GM23338 (cell line): ENCODE results near the gene ZNF689. TPM values are rescaled to one million over a fixed set of nuclear protein-coding genes. Genes with fewer than 3 reads are reported as not detected.

Experiments
- ATAC-seq: fragments of 200-7000 bp; cut with Tn5 transposase; 3 replicates; pipeline ENCODE4 v1.9.1; 2020
- DNase-seq: peaks from one replicate; pipeline ENCODE4 v3.0.0-alpha.2; 2015; ENCODE audit warnings: low spot score
- H2AFZ ChIP-seq: fragments of 200-600 bp; sonication (generic); 2 replicates; pipeline ENCODE4 v1.8.0; 2016; ENCODE audit warnings: antibody characterized with exemption, mild to moderate bottlenecking, moderate library complexity
- H3F3A ChIP-seq: fragments of 200-600 bp; sonication (generic); replicated peaks from 2 replicates; pipeline ENCODE4 v1.8.0; 2017; ENCODE audit warnings: antibody characterized with exemption, mixed run types, low read depth
- H3K27ac ChIP-seq: fragments of 200-600 bp; sonication (generic); 2 replicates; pipeline ENCODE4 v1.6.1; 2016; ENCODE audit warnings: low read depth
- H3K27me3 ChIP-seq: fragments of 200-600 bp; sonication (generic); 2 replicates; pipeline ENCODE4 v1.8.0; 2016; ENCODE audit warnings: mild to moderate bottlenecking, mixed run types, moderate library complexity; ENCODE audit not compliant: insufficient read depth
- H3K36me3 ChIP-seq: fragments of 200-600 bp; sonication (generic); 2 replicates; pipeline ENCODE4 v1.8.0; 2016; ENCODE audit warnings: mild to moderate bottlenecking; ENCODE audit not compliant: insufficient read depth
- H3K4me1 ChIP-seq: fragments of 200-600 bp; sonication (generic); 2 replicates; pipeline ENCODE4 v1.8.0; 2016; ENCODE audit warnings: mild to moderate bottlenecking, moderate library complexity; ENCODE audit not compliant: insufficient read depth
- H3K4me2 ChIP-seq: fragments of 200-600 bp; sonication (generic); 2 replicates; pipeline ENCODE4 v1.7.1; 2017; ENCODE audit warnings: mixed run types
- H3K4me3 ChIP-seq: fragments of 200-600 bp; sonication (generic); 2 replicates; pipeline ENCODE4 v1.6.1; 2016; ENCODE audit warnings: mixed run types
- H3K79me2 ChIP-seq: fragments of 200-600 bp; sonication (generic); replicated peaks from 2 replicates; pipeline ENCODE4 v1.8.0; 2017; ENCODE audit warnings: mild to moderate bottlenecking; ENCODE audit not compliant: insufficient read depth
- H3K9me2 ChIP-seq: fragments of 200-600 bp; sonication (generic); 2 replicates; pipeline ENCODE4 v1.8.0; 2017; ENCODE audit not compliant: insufficient read depth
- H4K20me1 ChIP-seq: fragments of 200-600 bp; sonication (generic); replicated peaks from 2 replicates; pipeline ENCODE4 v1.8.0; 2017; ENCODE audit warnings: mild to moderate bottlenecking; ENCODE audit not compliant: insufficient read depth
- H3K27ac Mint-ChIP-seq: 2 replicates; pipeline ENCODE4 v1.8.0; 2020; ENCODE audit warnings: inconsistent platforms, mild to moderate bottlenecking, moderate library complexity, mixed read lengths
- H3K27me3 Mint-ChIP-seq: 3 replicates; pipeline ENCODE4 v1.8.0; 2022; ENCODE audit warnings: low read depth, mild to moderate bottlenecking, moderate library complexity, mixed read lengths, inconsistent platforms; ENCODE audit not compliant: insufficient read depth, poor library complexity
- H3K36me3 Mint-ChIP-seq: 3 replicates; pipeline ENCODE4 v1.8.0; 2021; ENCODE audit warnings: low read depth, mild to moderate bottlenecking, inconsistent platforms, moderate library complexity, mixed read lengths
- H3K4me1 Mint-ChIP-seq: 3 replicates; pipeline ENCODE4 v1.8.0; 2020; ENCODE audit warnings: mild to moderate bottlenecking, inconsistent platforms, mixed read lengths
- H3K4me3 Mint-ChIP-seq: 3 replicates; pipeline ENCODE4 v1.8.0; 2021; ENCODE audit warnings: moderate library complexity, mild to moderate bottlenecking, inconsistent platforms, mixed read lengths
- H3K9me3 Mint-ChIP-seq: 3 replicates; pipeline ENCODE4 v1.8.0; 2020; ENCODE audit warnings: moderate library complexity, mild to moderate bottlenecking, inconsistent platforms, mixed read lengths
- CREB1 ChIP-seq: fragments of 250-450 bp; sonication (Bioruptor Pico); IDR thresholded peaks from 2 replicates; pipeline ENCODE4 v1.5.0; 2020; ENCODE audit warnings: low read depth, mild to moderate bottlenecking, moderate library complexity
- EZH2 ChIP-seq: fragments of 200-600 bp; sonication (generic); IDR thresholded peaks from one replicate; pipeline ENCODE4 v1.8.0; 2017; ENCODE audit warnings: antibody characterized with exemption, mild to moderate bottlenecking, low read depth; ENCODE audit not compliant: unreplicated experiment
- EZH2phosphoT487 ChIP-seq: fragments of 200-600 bp; sonication (generic); IDR thresholded peaks from one replicate; pipeline ENCODE4 v1.8.1; 2018; ENCODE audit warnings: antibody characterized with exemption; ENCODE audit not compliant: unreplicated experiment
- JUNB ChIP-seq: IDR thresholded peaks from one replicate; pipeline ENCODE4 v1.6.1; 2016; ENCODE audit warnings: antibody characterized with exemption; ENCODE audit not compliant: unreplicated experiment
- NANOG ChIP-seq: IDR thresholded peaks from 2 replicates; pipeline ENCODE4 v1.6.1; 2016; ENCODE audit warnings: antibody characterized with exemption, borderline replicate concordance
- POLR2AphosphoS5 ChIP-seq: IDR thresholded peaks from 2 replicates; pipeline ENCODE4 v1.6.1; 2016; ENCODE audit warnings: antibody characterized with exemption, low read depth
- STAT1 ChIP-seq: IDR thresholded peaks from one replicate; pipeline ENCODE4 v1.6.1; 2016; ENCODE audit warnings: antibody characterized with exemption; ENCODE audit not compliant: unreplicated experiment
- ZNF114 ChIP-seq: fragments of 250-450 bp; sonication (Bioruptor Pico); IDR thresholded peaks from 2 replicates; pipeline ENCODE4 v1.5.0; 2020; ENCODE audit warnings: mild to moderate bottlenecking, moderate library complexity
- ZNF331 ChIP-seq: fragments of 250-450 bp; sonication (Bioruptor Pico); IDR thresholded peaks from 2 replicates; pipeline ENCODE4 v1.5.0; 2020; ENCODE audit warnings: low read depth, mild to moderate bottlenecking, moderate library complexity
- polyA plus RNA-seq: library from polyadenylated mRNA; unstranded; fragments of >200 nt; fragmentation: Nextera tagmentation; extraction: Ambion mirVana; gene quantifications from 2 replicates; pipeline ENCODE4 v1.2.1, GENCODE V29; 2016
- total RNA-seq: library from RNA; depleted of rRNA; stranded (reverse); fragments of >200 nt; shearing (Covaris generic); gene quantifications from 2 replicates; pipeline ENCODE4 v1.2.3, GENCODE V29; 2014
- TF ChIP-seq, protein P1 (sequence below), 2 experiments: fragments of 200-600 bp in 1 of 2; sonication (generic) in 1 of 2; conservative IDR thresholded peaks; 2 replicates each; pipeline versions ENCODE4 v1.5.1 to v1.6.1; 2016 to 2017; ENCODE audit warnings: antibody characterized with exemption in 2 of 2, low read depth in 2 of 2, mild to moderate bottlenecking in 2 of 2, moderate library complexity in 1 of 2
- TF ChIP-seq, protein P2 (sequence below): fragments of 250-450 bp; sonication (Bioruptor Pico); IDR thresholded peaks from 2 replicates; pipeline ENCODE4 v1.5.0; 2020; ENCODE audit warnings: mild to moderate bottlenecking, moderate library complexity
- TF ChIP-seq, protein P3 (sequence below): IDR thresholded peaks from one replicate; pipeline ENCODE4 v1.6.1; 2018; ENCODE audit warnings: antibody characterized with exemption; ENCODE audit not compliant: unreplicated experiment
- TF ChIP-seq, protein P4 (sequence below): IDR thresholded peaks from 2 replicates; pipeline ENCODE4 v1.6.1; 2016; ENCODE audit warnings: antibody characterized with exemption

The ZNF689 gene
- total and polyA plus RNA-seq, 2 experiments from 2014 or later: 5.3 to 16.7 TPM

DNA sequence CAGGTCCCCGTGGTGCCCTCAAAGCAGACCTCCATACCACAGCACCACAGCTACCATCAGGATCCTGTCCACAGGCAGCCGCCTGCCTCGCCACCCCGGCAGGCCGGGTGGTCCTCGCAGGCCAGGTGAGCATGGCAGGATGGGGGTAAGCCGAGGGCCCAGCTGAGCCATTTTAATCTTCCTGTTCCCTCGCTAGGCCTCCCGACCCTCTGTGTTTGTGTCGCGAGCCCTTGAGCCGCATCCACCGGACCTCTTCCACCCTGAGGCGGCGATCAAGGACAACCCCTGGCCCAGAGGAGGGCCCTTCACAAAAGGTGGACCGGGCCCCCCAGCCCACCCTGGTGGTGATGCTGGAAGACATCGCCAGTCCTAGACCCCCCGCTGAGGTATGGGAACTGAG is 42.5 kb upstream of the ZNF689 start:
- Histone ChIP-seq H3K79me2 (no peaks in the 10 kb centered on the region), H3K4me1 (peaks cover 4% of the 10 kb centered on the region; the same call in 1 of the 2 replicates), H3K4me2 (no peak overlapping the region), H3K4me3 (no peak overlapping the region), H3K36me3 (no peaks in the 10 kb centered on the region; the same call in 1 of the 2 replicates), H3K27me3 (peaks cover 22% of the 10 kb centered on the region), H4K20me1 (no peaks in the 10 kb centered on the region; the same call in 1 of the 2 replicates), H3K9me2 (no peaks in the 10 kb centered on the region), H3K27ac (no peak overlapping the region), H2AFZ (no peak overlapping the region), H3F3A (peaks cover 13% of the 10 kb centered on the region)
- Mint-ChIP-seq H3K27ac (no peak overlapping the region), H3K4me1 (peaks cover 16% of the 10 kb centered on the region), H3K36me3 (peaks cover 2% of the 10 kb centered on the region; the same call in 1 of the 3 replicates), H3K27me3 (peaks cover 35% of the 10 kb centered on the region), H3K9me3 (no peaks in the 10 kb centered on the region), H3K4me3 (peak overlapping the region; percentile 74)
- no peak for DNase-seq
- ATAC-seq: no peak
- no peak for TF ChIP-seq ZNF114 (CRISPR knock-in tag)
- TF ChIP-seq, protein P1, sequence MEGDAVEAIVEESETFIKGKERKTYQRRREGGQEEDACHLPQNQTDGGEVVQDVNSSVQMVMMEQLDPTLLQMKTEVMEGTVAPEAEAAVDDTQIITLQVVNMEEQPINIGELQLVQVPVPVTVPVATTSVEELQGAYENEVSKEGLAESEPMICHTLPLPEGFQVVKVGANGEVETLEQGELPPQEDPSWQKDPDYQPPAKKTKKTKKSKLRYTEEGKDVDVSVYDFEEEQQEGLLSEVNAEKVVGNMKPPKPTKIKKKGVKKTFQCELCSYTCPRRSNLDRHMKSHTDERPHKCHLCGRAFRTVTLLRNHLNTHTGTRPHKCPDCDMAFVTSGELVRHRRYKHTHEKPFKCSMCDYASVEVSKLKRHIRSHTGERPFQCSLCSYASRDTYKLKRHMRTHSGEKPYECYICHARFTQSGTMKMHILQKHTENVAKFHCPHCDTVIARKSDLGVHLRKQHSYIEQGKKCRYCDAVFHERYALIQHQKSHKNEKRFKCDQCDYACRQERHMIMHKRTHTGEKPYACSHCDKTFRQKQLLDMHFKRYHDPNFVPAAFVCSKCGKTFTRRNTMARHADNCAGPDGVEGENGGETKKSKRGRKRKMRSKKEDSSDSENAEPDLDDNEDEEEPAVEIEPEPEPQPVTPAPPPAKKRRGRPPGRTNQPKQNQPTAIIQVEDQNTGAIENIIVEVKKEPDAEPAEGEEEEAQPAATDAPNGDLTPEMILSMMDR (conservative IDR thresholded peaks at IDR 0.05; ENCODE audit: low read depth in 2 of 2): no peak
- TF ChIP-seq, protein P2, sequence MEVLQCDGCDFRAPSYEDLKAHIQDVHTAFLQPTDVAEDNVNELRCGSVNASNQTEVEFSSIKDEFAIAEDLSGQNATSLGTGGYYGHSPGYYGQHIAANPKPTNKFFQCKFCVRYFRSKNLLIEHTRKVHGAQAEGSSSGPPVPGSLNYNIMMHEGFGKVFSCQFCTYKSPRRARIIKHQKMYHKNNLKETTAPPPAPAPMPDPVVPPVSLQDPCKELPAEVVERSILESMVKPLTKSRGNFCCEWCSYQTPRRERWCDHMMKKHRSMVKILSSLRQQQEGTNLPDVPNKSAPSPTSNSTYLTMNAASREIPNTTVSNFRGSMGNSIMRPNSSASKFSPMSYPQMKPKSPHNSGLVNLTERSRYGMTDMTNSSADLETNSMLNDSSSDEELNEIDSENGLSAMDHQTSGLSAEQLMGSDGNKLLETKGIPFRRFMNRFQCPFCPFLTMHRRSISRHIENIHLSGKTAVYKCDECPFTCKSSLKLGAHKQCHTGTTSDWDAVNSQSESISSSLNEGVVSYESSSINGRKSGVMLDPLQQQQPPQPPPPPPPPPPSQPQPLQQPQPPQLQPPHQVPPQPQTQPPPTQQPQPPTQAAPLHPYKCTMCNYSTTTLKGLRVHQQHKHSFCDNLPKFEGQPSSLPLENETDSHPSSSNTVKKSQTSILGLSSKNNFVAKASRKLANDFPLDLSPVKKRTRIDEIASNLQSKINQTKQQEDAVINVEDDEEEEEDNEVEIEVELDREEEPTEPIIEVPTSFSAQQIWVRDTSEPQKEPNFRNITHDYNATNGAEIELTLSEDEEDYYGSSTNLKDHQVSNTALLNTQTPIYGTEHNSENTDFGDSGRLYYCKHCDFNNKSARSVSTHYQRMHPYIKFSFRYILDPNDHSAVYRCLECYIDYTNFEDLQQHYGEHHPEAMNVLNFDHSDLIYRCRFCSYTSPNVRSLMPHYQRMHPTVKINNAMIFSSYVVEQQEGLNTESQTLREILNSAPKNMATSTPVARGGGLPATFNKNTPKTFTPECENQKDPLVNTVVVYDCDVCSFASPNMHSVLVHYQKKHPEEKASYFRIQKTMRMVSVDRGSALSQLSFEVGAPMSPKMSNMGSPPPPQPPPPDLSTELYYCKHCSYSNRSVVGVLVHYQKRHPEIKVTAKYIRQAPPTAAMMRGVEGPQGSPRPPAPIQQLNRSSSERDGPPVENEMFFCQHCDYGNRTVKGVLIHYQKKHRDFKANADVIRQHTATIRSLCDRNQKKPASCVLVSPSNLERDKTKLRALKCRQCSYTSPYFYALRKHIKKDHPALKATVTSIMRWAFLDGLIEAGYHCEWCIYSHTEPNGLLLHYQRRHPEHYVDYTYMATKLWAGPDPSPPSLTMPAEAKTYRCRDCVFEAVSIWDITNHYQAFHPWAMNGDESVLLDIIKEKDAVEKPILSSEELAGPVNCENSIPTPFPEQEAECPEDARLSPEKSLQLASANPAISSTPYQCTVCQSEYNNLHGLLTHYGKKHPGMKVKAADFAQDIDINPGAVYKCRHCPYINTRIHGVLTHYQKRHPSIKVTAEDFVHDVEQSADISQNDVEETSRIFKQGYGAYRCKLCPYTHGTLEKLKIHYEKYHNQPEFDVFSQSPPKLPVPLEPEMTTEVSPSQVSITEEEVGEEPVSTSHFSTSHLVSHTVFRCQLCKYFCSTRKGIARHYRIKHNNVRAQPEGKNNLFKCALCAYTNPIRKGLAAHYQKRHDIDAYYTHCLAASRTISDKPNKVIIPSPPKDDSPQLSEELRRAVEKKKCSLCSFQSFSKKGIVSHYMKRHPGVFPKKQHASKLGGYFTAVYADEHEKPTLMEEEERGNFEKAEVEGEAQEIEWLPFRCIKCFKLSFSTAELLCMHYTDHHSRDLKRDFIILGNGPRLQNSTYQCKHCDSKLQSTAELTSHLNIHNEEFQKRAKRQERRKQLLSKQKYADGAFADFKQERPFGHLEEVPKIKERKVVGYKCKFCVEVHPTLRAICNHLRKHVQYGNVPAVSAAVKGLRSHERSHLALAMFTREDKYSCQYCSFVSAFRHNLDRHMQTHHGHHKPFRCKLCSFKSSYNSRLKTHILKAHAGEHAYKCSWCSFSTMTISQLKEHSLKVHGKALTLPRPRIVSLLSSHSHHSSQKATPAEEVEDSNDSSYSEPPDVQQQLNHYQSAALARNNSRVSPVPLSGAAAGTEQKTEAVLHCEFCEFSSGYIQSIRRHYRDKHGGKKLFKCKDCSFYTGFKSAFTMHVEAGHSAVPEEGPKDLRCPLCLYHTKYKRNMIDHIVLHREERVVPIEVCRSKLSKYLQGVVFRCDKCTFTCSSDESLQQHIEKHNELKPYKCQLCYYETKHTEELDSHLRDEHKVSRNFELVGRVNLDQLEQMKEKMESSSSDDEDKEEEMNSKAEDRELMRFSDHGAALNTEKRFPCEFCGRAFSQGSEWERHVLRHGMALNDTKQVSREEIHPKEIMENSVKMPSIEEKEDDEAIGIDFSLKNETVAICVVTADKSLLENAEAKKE (CRISPR knock-in tag): no peak
- TF ChIP-seq NANOG: no peak
- TF ChIP-seq JUNB: no peak
- TF ChIP-seq, protein P3, sequence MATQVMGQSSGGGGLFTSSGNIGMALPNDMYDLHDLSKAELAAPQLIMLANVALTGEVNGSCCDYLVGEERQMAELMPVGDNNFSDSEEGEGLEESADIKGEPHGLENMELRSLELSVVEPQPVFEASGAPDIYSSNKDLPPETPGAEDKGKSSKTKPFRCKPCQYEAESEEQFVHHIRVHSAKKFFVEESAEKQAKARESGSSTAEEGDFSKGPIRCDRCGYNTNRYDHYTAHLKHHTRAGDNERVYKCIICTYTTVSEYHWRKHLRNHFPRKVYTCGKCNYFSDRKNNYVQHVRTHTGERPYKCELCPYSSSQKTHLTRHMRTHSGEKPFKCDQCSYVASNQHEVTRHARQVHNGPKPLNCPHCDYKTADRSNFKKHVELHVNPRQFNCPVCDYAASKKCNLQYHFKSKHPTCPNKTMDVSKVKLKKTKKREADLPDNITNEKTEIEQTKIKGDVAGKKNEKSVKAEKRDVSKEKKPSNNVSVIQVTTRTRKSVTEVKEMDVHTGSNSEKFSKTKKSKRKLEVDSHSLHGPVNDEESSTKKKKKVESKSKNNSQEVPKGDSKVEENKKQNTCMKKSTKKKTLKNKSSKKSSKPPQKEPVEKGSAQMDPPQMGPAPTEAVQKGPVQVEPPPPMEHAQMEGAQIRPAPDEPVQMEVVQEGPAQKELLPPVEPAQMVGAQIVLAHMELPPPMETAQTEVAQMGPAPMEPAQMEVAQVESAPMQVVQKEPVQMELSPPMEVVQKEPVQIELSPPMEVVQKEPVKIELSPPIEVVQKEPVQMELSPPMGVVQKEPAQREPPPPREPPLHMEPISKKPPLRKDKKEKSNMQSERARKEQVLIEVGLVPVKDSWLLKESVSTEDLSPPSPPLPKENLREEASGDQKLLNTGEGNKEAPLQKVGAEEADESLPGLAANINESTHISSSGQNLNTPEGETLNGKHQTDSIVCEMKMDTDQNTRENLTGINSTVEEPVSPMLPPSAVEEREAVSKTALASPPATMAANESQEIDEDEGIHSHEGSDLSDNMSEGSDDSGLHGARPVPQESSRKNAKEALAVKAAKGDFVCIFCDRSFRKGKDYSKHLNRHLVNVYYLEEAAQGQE: no peak
- TF ChIP-seq EZH2: no peak
- TF ChIP-seq, protein P4, sequence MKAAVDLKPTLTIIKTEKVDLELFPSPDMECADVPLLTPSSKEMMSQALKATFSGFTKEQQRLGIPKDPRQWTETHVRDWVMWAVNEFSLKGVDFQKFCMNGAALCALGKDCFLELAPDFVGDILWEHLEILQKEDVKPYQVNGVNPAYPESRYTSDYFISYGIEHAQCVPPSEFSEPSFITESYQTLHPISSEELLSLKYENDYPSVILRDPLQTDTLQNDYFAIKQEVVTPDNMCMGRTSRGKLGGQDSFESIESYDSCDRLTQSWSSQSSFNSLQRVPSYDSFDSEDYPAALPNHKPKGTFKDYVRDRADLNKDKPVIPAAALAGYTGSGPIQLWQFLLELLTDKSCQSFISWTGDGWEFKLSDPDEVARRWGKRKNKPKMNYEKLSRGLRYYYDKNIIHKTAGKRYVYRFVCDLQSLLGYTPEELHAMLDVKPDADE: no peak
- no peak for TF ChIP-seq ZNF331 (CRISPR knock-in tag)
- no peak for TF ChIP-seq STAT1
- TF ChIP-seq POLR2AphosphoS5: no peak
- no peak for TF ChIP-seq CREB1
- no peak for TF ChIP-seq EZH2phosphoT487
